ENCODE measurements around the gene CFDP1.

Gene CFDP1

DNA sequence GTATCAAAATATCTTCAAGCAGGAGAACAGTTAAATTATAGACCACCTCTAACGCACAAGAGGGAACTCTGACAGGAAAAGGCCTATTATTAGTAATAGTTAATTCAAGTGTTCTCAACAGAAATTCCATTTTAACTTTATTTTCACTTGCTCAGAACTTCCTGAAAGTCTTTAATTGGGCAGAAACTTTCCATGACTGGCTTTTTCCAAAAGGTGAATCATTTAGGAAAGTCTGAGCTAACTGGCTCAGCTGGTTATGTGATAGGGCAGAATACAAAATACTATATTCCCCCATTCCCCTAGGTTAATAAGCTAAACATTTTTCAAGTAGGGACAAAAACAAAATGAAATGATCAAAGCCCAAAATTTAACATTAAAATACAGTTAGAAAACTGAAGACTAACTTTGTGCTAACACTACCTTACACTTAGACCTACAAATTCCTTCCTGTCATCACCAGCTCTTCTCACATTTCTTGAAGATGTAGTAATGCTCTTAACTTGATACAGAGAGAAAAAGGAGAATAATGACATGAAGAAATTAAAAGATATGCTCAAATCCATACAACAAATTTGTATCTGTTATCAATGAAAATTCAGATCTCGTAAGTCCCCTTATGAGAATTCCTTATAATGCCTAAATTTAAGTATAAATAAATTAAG lies 31.0 kb downstream of the CFDP1 start:
- FAIRE-seq, result no peak

DNA sequence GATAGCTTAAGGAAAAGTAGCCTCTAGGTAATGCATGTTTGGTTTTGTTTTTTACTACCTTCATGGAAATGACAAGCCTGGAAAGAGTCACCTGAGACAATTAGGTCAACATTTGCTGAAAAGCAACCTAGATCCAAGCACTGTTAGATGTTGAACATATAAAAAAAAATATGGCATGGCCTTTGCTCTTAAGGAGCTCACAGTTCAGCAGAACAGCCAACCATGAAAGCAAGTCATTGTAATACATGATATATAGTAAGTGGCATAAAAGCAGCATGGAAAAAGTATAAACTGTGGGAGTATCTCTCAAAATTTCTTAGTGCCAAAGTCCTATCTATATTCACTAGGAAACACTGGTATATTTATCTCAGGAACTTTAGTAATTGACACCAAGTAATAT lies 31.6 kb downstream of the CFDP1 start:
- FAIRE-seq, result no peak

DNA sequence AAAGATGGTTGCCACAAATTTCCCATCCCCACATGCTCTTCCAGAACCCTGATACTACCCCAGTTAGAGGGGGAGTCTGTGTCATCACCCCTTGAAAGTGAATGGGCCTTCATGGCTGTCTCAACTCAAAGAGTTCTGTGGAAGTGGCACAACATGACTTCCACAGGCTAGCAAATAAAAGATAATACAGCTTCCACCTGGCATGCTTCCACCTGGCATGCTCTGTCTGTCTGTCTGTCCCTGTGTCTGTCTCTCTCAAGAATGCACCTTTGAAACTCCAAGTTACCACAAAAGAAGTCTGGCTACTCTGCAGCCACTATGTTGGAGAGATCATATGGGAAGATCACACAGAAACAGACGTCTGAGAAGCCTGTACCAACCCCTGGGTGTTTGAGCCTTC lies 35.0 kb downstream of the CFDP1 start:
- no peak for FAIRE-seq

DNA sequence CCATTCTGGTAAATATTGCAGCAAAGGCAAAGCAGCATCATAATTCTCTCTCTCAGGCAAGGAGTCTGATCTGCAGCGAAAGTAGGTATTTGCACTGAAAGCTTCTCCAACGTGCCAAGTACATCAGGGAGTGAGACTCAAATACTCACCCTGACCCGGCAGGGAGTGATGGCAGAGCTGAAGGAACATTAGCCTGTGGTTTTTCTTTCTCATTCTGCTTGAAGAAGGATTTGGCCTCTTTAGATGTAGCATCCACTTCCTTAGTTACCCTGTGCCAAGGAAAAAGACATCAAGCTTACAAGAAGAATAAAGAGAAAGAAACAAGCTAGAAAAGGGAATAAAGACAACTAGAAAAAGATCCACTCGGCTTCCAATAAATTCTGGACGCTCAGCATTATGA lies 38.4 kb downstream of the CFDP1 start:
- FAIRE-seq, result no peak

DNA sequence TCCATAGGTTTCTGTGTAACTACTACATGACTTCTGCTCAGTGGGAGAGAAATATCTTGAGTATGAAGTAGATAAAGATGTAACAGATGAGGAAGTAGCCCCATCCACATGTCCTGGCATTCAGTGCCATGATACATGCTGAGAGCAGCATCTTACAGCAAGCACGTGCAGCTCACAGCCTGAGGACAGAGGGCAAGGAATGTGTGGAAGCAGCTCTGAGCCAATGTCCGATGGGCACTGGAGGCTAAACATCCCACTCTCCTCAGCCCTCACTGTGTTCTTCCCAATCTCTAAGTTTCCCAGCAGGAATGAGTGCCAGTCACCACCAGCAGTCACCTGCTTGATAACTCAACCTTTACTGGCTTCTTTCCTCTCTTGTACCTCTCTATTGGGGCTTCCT lies 40.4 kb downstream of the CFDP1 start:
- FAIRE-seq, result no peak

DNA sequence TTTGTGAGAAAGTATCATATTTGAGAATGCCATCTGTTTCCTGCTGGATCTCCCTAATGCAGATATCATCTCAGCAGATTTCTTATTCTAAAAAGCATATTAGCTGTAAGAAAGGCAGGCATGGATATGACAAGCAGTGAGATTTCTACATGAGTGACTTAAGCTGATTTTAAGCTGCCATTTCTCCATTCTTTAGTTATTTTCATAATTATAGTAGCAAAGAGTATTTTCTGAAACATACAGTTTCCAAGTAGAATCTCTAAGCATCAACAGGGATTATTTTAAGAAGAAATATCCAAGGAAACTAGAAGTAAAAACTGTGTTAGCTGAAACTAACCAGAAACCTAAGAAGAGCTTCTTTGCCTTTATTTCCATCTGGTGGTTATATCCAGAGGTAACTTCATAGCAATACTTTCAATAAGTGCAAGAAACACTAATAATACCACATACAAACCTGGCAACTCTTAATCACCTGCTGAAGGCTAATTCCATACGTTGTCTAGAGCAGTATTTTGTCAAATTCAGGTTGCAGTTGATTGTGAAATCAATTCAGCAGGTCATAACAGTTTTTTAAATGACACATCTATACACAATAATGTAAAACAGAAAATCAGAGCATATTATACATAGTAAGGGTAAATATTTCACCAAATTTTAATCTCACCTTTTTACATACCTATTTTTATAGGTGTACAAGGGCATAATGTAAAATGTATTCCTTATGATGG lies 42.2 kb downstream of the CFDP1 start:
- FAIRE-seq, result no peak

DNA sequence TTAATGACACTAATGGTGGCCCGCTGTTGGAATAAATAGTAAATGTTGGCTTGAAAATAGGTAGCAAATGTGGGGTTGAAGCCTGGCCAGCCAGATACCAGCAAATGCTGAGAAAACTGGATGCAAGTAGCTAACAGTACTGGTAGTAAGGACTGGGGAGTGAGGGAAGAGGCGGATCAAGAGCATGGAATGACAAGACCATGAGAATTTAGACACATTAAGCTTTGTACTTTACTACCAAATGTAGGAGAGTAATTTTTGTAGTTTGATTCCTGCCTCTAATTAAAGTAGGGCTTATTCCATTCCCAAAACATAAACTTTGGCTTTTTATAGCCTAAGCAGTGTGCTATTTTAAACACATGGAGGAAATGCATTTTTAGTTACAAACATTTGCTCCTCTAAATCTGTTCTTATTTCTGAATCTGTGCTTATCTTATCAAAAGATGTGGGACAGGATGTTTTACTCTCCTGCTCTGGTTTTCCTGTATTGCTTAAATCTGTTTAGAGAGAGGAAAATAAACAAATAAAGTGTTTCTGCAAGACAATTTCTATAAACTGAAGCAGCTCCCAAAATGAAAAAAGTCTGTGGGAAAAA lies 44.1 kb downstream of the CFDP1 start:
- FAIRE-seq, result no peak

DNA sequence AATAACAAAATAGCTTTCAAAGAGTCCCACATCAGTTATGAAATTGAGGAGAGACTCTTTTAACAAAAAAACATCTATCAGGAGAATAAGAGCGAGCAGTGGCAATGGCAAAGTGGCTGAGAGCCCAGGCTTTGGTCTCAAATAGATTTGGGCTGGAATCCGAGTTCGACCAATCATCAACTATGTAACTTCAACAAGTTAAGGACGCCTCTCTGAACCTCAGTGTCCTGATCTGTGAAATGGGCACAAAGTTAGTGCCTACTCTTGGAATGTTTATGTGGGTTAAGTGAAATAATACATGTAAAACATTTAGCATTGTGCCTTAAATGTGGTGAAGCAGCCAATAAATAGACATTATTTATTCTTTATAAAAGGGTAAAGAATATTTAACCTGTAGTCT lies 45.4 kb downstream of the CFDP1 start:
- no peak for FAIRE-seq

DNA sequence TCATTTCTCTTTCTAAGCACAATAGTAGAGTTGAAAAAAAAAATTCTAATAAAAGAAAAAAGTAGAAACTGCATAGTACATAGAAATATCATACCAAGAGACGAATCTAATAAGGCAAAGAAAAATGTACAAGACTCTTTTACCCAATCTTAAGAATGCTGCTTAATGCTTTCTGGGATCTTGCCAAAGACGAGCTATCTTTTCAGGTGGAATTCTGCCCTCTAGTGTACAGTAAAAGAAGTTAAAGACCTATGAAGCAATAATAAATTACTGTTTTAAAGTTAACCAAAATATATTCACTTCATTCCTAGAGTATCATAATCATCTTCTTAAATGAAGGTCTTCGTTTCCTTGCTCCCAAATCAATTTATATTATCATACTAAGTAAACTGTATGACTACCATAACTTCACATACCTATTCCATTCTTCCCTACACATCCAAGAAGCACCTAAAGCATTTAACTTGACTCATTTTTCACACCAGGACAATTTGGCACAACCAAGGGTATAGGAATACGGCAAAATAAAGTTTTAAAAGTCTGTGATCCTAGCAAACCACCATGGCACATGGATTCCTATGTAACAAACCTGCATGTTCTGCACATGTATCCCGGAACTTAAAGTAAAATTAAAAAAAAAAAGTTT lies 47.7 kb downstream of the CFDP1 start:
- peak; percentile 77 for FAIRE-seq

DNA sequence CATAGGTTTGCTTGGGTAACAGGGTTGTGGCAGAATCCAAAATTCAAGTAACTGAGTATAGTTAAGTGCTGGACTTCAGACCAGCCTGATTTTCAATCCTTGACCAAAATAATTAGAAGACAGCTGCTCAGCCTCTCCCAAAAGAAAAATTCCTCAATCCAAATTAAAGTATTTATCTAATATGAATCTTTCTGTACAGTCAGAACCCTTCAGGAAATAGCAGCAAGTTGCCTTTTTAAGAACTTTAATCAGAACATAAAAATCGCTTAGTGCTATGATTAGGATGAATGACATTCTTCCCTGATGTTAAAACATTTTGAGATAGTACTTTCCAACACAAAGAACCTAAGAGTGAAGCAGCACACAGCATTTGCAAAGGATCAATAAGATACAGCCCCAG lies 50.2 kb downstream of the CFDP1 start:
- no peak for FAIRE-seq

DNA sequence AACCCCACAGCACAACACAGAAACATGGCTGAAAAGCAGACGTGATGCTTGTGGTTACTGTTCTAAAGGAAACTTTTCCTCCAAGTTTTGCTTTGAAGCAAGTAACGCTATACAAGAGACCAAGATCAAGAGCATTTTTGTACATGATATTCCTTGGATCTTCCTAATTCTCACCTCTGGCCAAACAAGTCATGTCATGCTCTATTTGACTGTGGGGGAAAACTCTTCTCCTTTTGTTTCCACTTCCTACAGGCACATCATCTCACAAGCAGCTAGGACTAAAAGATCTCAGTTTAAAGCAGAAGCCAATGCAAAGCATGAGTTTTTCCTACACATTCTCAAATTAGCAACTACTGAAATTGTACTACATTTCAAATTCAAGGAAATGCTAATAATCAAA lies 50.7 kb downstream of the CFDP1 start:
- no peak for FAIRE-seq

DNA sequence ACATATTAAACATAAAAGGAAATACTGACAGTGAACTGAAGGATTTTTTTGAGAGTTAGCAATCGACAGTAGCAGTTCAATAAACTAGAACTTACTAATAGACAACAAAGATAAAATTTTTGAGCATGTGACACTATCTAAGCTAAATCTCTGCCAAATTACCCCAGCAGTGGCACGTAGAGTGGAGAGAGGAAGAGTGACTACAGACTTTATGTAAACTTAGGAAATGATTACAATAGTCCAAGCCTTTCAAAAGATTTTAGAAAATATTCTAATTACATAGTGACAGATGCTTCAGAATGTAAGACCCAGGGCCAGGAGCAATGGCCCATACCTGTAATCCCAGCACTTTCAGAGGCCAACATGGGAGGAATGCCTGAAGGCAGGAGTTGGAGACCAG lies 52.4 kb downstream of the CFDP1 start:
- FAIRE-seq, result no peak

DNA sequence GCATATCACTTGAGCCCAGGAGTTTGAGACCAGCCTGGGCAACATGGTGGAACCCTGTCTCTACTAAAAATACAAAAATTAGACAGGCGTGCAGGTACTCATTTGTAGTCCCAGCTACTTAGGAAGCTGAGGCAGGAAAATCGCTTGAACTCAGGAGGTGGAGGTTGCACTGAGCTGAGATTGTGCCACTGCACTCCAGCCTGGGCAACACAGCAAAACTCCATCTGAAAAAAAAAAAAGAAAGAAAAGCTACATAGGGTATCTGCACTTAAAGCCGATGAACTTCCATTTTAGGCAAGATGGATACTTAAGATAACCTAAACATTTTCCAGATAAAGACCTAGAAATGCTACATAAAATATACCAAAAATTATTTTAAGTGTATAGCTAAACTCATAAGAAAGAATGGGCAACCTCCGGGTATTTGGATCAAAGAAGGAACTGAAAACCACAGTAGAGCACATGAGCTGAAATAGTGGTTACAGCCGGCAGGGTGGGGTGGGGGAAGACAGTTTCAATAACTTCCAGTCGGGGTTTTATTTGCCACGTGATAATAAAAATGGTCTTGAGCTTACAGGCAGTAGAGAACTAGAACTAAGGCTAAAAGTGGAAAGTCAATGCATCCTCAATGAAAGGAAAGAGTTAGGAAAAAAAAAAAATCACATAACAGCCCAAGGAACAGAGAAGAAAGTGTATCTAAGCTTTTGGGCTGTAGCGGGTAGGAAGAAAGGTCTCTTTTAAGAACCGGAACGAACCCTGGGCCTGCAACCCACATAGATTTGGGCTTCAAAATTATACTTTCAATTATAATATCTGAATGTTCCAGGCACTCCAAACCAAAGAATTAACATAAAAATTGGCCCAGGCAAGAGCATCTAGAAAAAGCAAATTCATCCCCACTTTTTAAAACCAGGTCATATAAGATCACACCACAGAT lies 53.1 kb downstream of the CFDP1 start:
- no peak for FAIRE-seq

DNA sequence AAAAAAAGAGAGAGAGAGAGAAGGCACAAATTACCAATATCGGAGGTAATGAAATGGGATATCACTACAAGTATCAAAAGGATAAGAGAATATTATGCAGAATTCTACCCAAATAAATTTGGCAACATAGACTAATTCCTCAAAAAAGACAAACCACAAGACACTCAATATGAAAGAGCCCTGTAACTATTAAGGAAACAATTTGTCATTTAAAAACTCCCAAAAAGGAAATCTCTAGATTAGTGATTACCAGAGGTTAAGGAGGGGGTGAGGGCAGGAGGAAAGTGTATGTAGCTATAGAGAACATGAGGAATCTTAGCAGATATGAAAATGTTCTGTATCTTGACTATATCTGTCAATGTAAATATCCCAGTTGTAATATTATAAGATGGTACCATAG lies 54.0 kb downstream of the CFDP1 start:
- FAIRE-seq, result no peak

DNA sequence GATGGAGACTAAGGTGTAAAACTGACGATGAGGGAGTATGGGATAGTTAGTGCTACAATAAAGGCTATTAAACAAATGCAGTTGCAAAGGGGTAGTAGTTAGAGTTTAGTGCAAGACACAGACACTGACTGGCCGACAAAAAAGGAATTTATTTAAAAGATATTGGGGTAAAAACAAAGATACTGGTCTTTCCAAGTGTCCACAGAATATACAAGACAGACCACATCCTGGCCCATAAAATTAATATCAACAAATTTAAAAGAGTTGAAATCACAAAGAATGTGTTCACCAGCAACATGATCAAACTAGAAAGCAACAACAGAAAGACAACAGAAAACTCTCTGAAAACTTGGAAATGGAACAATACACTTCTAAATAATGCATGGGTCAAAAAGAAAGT lies 54.7 kb downstream of the CFDP1 start:
- no peak for FAIRE-seq

DNA sequence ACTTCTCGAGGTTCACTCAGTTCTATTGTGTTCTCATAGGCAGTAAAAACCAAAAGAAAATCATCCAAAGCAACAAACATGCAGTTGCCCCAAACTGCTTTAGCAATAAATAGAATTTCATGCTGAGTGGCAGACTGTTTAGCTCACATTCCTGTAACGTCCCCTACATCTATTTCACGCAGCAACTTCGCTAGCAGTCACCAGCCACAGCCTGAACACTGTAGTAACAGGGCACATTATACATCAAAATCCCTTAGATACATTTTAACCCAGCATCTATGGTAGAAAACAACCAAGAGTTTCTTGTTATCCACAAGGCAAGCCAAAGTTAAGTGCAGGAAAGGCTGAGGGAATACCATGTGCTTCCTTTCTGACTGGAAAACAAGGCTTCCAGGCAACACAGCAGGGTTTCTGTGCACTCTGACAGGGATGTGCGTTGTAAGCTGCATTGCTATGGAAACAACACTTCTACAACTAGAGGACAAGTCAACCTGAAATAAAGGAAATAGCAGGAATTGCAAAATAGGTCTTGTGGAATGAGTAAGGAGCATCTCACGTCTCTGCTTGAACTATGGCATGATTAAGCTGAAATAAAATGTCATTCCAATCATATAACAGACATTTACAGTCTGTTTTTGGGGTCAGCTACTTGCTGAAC lies 55.4 kb downstream of the CFDP1 start:
- FAIRE-seq, result no peak

DNA sequence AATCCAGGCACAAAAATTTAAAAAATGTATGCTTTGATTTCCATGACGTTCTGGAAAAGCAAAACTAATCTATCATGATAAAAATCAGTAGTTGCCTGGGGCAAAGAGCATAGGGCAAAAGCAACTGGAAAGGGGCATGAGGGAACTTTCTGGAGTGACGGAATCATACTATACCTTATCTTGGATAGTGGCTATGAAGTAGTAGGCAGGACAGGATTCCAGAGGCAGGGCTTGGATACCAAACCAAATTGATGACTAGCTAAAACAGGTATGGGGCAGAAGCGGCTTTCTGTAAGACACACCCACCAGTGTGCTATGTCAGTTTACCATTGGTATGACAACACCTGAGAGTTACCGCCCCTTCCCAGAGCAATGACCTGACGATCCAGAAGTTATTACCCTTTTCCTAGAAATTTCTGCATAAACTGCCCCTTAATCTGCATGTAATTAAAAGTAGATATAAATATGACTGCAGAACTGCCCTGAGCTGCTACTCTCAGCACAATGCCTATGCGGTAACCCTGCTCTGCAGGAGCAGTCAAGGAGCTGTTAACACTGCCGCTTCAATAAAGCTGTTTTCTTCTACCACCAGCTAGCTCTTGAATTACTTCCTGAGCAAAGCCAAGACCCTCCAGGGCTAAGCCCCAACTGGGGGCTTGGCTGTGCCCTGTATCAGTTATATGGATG lies 56.7 kb downstream of the CFDP1 start:
- no peak for FAIRE-seq

DNA sequence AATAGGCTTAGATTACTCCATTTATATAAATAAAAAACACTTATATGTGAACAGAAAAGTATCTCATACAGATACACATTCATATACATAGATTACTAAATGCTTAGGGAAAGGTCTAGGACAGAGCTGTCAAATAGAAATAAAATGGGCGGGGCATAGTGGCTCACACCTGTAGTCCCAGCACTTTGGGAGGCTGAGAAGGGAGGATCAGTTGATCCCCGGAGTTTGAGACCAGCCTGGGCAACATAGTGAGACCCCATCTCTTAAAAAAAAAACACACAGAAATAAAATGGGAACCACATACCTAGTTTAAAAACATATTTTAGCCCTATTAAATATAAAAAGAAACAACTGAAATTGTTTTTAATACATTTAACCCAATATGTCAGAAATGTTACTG lies 58.9 kb downstream of the CFDP1 start:
- FAIRE-seq, result no peak

DNA sequence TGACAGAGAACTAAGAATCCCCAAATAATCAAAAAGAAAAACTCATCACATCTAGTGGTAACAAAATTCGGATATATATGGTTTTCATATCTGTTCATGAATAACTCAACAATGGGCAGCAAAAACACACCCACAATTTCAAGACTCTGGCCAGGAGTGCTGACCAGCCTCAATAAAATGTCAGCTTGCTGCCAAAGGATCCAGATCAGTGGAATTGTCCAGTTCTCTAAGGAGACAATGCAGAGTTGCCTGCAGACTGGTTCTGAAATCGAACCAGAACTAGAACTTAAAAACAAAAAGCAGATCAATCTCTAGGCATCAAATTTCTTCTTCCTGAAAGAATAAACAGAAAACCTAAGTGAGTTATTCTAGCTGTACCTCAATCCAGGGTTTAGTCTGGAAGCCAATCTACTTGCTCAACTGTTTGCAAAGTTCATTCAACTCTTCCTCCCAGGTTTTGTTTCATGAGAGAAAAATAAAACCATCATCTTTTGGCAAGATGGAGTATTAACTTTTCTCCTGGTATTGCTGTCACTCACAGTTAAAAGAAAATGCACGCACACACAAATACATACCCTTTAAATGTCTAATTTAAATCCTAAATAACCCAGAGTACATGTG lies 61.0 kb downstream of the CFDP1 start:
- no peak for FAIRE-seq

DNA sequence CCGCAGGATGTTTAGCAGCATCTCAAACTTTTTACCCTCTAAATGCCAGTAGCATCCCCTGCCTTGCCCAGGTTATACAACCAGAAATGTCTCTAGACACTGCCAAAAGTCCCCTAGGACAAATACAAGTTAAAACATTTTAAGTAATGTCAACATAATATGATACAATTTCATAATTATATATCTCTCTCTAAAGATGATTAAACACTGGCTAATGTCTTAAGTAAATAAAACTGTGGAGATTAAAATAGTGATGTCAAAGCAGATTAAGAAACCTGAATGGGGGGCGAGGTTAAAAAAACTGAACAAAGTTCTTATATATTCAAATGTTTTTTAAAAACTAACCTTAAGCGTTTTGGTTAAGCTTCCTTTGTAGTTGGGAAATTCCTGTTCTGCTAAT lies 62.1 kb downstream of the CFDP1 start:
- FAIRE-seq, result no peak

DNA sequence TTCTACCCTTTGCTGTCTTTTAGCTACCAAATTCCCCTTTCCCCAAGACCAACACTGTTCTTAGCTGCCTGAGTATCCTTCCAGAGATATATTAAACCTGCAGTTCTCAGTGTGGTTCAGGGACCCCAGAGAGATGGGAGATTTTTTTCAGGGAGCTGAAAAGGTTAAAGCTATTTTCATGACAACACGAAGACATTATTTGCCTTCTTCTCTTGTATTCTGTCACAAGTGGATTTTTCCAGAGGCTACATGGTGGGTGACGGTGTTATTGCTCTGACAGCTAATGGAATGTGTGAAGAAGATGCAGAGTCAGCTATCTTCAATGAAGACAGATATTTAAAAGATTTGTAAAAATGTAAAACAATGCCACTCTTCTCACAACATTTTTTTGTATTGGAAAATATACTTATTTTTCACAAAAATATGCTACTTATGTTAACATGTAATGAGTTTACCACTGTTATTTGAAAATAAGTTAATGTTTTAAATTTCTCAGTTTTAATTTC lies 69.0 kb downstream of the CFDP1 start:
- no peak for FAIRE-seq

All from colon (tissue), 2 donors.